ENCODE data around the gene PAGE5. TPM values are rescaled to one million over a fixed set of nuclear protein-coding genes. Genes with fewer than 3 reads are reported as not detected.

Gene PAGE5, protein sequence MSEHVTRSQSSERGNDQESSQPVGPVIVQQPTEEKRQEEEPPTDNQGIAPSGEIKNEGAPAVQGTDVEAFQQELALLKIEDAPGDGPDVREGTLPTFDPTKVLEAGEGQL
- not detected for polyA plus RNA-seq (2013, experiment 1 of 4)
- polyA plus RNA-seq (2013, experiment 2 of 4): not detected
- polyA plus RNA-seq (2013, experiment 3 of 4): not detected
- polyA plus RNA-seq (2013, experiment 4 of 4): not detected

DNA sequence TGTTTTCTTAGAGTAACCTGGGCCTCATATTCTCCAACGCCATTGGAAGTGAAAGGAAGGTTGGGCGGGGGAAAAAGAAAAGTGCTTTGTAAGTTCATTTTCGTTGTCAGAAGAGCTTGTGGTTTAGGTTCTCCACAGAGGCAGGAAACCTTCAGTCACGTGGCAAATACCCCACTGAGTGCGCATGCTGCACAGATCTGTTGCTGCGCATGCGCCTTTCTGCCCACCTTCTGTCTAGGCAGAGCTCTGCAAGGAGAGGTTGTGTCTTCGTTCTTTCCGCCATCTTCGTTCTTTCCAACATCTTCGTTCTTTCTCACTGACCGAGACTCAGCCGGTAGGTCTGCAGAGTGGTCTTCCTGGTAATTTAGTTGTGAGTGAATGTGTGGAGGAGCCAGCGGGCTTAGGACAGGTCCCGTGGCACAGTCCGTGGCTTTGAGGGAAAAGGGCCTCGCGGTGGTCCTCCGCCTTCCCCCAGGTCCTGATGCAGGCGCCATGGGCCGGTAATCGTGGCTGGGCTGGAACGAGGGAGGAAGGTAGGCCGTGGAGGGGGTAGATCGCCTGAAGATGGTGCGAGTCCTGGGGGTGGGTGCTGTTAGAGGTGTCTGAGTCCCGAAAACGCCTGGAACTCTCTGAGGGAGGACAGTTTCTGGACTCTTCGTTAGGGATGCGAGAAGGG lies at the start of gene PAGE5:
Gene PAGE5 (plus strand): TSS at position 228 of the 676 bp plus-strand sequence. CDS start 1,037 bp downstream, outside the sequence.
- H3K4me1 ChIP-seq (ENCODE audit: control insufficient read depth, insufficient read depth, low read length): no peaks in the 10 kb centered on the region

DNA sequence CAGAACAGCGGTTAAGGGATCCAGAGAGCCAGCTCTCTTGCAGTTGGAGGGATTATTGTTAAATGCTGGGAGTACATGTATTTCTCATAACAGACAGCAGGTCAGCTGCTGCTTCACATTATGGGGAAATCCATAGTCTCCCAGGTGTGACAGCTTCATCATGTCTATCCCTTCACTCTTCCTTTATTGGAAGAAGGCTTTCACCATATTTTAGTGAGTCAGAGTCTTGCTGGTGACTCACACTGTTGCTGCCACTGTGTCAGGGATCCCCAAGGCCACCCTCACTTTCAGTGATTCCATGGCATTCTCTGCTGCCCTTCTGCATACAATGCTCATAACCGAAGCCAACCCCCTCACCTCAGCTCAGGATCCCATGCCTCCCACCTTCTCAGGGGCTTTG lies 32.9 kb upstream of the PAGE5 start:
- WGBS, 2 experiments: 87 to 90% methylated on average over 2 of the region's 2 CpGs

More for the DNA sequence above, at the start of gene PAGE5:
- Histone ChIP-seq H3K9me3 (ENCODE audit: control insufficient read depth, low read length) (no peaks in the 10 kb centered on the region), H3K27ac (ENCODE audit: insufficient read depth, low read depth, low read length, poor library complexity, severe bottlenecking) (no peak within 1 kb of the TSS), H3K36me3 (ENCODE audit: control insufficient read depth, insufficient read depth, low read length) (no peaks in the 10 kb centered on the region), H3K27me3 (ENCODE audit: control insufficient read depth, insufficient read depth, low read length, poor library complexity, severe bottlenecking) (no peaks in the 10 kb centered on the region), H3K4me3 (ENCODE audit: insufficient read depth, low read depth, low read length) (no peak within 1 kb of the TSS)
- 86 to 88% methylated on average over 30 of the region's 30 CpGs for WGBS, 2 experiments

DNA sequence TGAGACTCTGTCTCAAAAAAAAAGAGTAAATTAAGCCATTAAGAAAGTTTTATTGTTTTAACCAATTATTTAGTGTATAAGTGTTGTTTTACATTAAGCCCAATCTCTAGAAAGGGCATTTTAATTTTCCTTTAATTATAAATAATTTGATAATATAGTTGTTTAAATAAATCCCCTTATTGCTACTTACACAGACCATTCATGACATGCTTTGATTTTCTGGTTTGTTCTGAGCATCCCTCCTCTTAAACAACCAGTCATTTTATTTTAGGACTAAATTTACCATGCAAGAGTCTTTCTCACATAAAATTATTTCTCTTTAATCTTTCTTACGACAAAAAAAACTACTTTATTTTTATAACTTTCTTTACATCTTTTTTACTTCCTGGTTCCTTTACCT lies 23.5 kb upstream of the PAGE5 start:
- H3K27me3 ChIP-seq (ENCODE audit: control insufficient read depth, insufficient read depth, low read length, poor library complexity, severe bottlenecking): no peaks in the 10 kb centered on the region
- H3K4me1 ChIP-seq (ENCODE audit: control insufficient read depth, insufficient read depth, low read length): no peaks in the 10 kb centered on the region
- H3K36me3 ChIP-seq (ENCODE audit: control insufficient read depth, insufficient read depth, low read length): no peaks in the 10 kb centered on the region
- WGBS, 2 experiments: 100% methylated on average over 1 of the region's 1 CpG
- no peak overlapping the region for H3K4me3 ChIP-seq (ENCODE audit: insufficient read depth, low read depth, low read length)
- H3K9me3 ChIP-seq (ENCODE audit: control insufficient read depth, low read length): no peaks in the 10 kb centered on the region
- H3K27ac ChIP-seq (ENCODE audit: insufficient read depth, low read depth, low read length, poor library complexity, severe bottlenecking): no peak overlapping the region

More for the DNA sequence above, 32.9 kb upstream of the PAGE5 start:
- Histone ChIP-seq H3K4me3 (ENCODE audit: insufficient read depth, low read depth, low read length) (no peak overlapping the region), H3K27me3 (ENCODE audit: control insufficient read depth, insufficient read depth, low read length, poor library complexity, severe bottlenecking) (no peaks in the 10 kb centered on the region), H3K27ac (ENCODE audit: insufficient read depth, low read depth, low read length, poor library complexity, severe bottlenecking) (no peak overlapping the region), H3K36me3 (ENCODE audit: control insufficient read depth, insufficient read depth, low read length) (no peaks in the 10 kb centered on the region), H3K9me3 (ENCODE audit: control insufficient read depth, low read length) (no peaks in the 10 kb centered on the region), H3K4me1 (ENCODE audit: control insufficient read depth, insufficient read depth, low read length) (no peaks in the 10 kb centered on the region)

DNA sequence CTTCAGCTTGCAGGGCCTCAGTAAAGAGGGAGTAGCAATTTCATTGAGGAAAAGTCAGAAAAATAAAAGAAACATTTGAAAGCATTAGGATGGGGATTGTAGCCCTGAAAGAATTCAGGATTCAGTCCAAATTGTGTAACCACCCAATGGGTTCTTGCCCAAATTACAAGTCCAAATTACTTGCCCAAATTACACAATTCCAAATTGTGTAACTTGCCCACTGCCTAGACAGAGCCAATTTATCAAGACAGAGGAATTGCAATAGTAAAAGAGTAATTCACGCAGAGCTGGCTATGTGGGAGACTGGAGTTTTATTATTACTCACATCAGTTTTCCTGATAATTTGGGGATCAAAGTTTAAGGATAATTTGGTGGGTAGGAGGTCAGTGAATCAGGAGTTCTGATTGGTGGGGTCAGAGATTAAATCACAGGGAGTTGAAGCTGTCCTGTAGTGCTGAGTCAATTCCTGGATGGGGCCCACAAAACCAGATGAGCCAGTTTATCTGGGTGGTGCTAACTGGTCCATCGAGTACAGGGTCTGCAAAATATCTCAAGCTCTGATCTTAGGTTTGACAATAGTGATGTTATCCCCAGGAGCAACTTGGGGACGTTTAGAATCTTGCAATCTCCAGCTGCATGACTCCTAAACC lies 18.1 kb upstream of the PAGE5 start:
- H3K4me1 ChIP-seq (ENCODE audit: control insufficient read depth, insufficient read depth, low read length): no peaks in the 10 kb centered on the region
- H3K4me3 ChIP-seq (ENCODE audit: insufficient read depth, low read depth, low read length): no peak overlapping the region
- WGBS, 2 experiments: 91 to 100% methylated on average over 1 to 2 of the region's 3 CpGs
- no peaks in the 10 kb centered on the region for H3K36me3 ChIP-seq (ENCODE audit: control insufficient read depth, insufficient read depth, low read length)
- no peaks in the 10 kb centered on the region for H3K27me3 ChIP-seq (ENCODE audit: control insufficient read depth, insufficient read depth, low read length, poor library complexity, severe bottlenecking)
- no peaks in the 10 kb centered on the region for H3K9me3 ChIP-seq (ENCODE audit: control insufficient read depth, low read length)
- H3K27ac ChIP-seq (ENCODE audit: insufficient read depth, low read depth, low read length, poor library complexity, severe bottlenecking): no peak overlapping the region

DNA sequence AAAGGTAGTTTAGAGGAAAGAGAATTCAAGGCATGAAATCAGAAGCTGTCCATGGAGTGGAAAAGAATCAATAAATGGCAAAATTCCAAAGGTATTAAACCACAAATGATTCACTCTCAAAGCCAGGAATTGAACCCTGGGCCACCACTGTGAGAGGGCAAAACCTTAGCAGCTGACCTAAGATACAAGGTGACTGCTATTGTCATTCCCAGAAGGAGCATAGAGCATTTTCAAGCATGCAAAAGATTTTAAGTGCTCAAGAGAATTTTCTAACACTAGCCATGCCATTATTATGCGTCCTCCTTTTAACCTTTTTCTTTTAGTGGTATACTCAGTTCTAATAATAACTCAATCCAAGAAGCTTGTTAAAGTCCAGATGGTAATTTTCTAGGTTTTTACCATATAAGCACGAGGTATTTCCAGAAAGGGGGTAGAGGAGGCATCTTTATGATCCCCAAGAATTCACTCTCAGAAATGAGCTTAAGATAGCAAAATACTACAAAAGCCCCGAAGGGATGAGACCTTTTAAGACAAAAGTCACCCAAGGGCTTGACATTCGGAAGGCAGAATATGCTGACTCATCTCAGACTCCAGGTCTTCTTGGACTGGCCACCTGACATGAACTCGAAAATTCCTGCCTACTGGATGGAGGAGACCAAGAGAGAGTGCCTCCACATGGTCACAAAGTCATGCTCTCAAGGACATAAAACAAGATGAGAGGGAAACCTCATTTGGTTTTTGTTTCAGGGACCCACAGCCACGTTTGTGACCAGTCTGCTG lies 13.8 kb upstream of the PAGE5 start:
- 64 to 70% methylated on average over 5 to 6 of the region's 6 CpGs for WGBS, 2 experiments
- Histone ChIP-seq H3K4me3 (ENCODE audit: insufficient read depth, low read depth, low read length) (no peak overlapping the region), H3K27me3 (ENCODE audit: control insufficient read depth, insufficient read depth, low read length, poor library complexity, severe bottlenecking) (no peaks in the 10 kb centered on the region), H3K4me1 (ENCODE audit: control insufficient read depth, insufficient read depth, low read length) (no peaks in the 10 kb centered on the region), H3K27ac (ENCODE audit: insufficient read depth, low read depth, low read length, poor library complexity, severe bottlenecking) (no peak overlapping the region), H3K36me3 (ENCODE audit: control insufficient read depth, insufficient read depth, low read length) (no peaks in the 10 kb centered on the region), H3K9me3 (ENCODE audit: control insufficient read depth, low read length) (no peaks in the 10 kb centered on the region)

DNA sequence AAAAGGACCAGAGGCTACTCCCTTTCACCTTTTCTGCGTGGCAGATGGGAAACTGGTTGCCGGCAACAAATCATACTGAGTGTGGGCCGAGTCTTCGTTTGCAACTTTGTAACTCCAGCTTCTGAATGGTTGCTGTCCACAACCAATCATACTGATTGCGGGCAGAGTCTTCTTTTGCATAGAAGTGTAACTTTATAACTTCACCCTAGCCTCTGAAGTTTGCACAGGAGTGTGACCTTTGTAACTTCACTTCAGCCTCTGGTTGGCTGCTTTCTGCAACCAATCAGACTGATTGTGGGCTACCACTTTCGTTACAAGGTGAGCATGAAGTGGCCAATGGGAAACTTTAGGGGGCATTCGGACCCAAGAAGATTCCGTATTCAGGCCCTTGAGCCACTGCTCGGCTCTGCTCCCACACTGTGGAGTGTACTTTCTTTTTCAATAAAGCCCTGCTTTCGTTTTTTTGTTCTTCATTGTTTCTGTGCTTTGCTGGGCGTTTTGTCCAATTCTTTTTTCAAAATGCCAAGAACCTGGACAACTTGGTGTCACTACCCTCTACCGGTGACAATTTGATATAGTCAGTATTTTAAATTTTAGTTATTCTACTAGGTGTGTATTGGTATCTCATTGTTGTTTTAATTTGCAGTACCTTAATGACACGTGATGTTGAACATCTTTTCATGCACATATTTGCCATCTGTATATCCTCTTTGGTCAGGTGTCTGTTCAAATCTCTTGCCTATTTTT lies 9.0 kb upstream of the PAGE5 start:
- no peak overlapping the region for H3K27ac ChIP-seq (ENCODE audit: insufficient read depth, low read depth, low read length, poor library complexity, severe bottlenecking)
- no peaks in the 10 kb centered on the region for H3K36me3 ChIP-seq (ENCODE audit: control insufficient read depth, insufficient read depth, low read length)
- no peak overlapping the region for H3K4me3 ChIP-seq (ENCODE audit: insufficient read depth, low read depth, low read length)
- WGBS, 2 experiments: 83 to 88% methylated on average over 11 to 13 of the region's 13 CpGs
- H3K4me1 ChIP-seq (ENCODE audit: control insufficient read depth, insufficient read depth, low read length): no peaks in the 10 kb centered on the region
- H3K27me3 ChIP-seq (ENCODE audit: control insufficient read depth, insufficient read depth, low read length, poor library complexity, severe bottlenecking): no peaks in the 10 kb centered on the region
- no peaks in the 10 kb centered on the region for H3K9me3 ChIP-seq (ENCODE audit: control insufficient read depth, low read length)

DNA sequence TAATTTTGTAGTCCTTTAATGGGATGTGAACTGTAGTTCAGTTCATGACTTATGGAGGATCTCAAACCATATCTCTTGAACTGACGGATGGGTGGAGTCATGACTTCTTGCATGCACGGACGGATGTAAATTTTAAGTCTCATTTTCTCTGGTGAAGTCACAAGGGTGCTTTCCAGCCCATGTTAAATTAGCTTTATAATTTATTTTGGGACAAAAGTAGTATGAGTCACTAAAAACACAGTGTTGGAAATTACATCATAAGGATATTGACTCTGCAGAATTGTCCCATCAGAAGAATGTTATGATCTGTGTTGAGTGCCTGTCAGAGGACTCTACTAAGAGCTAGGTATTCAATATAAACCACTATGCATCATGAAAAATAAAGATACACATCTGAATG lies 6.8 kb upstream of the PAGE5 start:
- WGBS, 2 experiments: 87 to 88% methylated on average over 3 of the region's 3 CpGs
- H3K4me1 ChIP-seq (ENCODE audit: control insufficient read depth, insufficient read depth, low read length): no peaks in the 10 kb centered on the region

DNA sequence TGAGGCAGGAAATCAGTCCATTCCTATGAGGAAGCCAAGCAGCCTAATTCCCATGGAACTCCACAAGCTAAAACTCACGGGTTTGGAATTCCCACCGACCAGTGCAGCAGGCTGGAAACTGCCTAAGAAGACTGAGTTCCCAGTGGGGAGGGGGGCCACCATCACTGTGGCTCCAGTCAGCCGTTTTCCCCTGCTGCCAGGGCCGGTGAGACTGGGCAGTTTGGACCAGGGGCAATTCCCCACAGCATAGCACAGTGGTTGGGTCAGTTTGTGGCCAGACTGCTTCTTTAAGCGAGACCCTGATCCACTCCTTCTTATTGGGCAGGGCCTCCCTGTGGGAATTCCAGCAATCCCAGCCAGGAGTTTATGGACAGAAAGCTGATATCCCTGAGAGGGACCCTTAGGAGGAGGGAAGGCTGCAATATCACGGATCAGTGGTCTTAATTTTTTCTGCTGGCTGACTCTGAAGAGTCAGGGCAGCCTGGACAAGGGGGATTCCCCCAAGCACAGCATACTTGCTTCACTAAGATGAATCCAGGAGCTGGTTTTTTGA lies 20.7 kb downstream of the PAGE5 start:
- 62% methylated on average over 6 of the region's 6 CpGs for WGBS, 2 experiments

More for the DNA sequence above, 6.8 kb upstream of the PAGE5 start:
- Histone ChIP-seq H3K4me3 (ENCODE audit: insufficient read depth, low read depth, low read length) (no peak overlapping the region), H3K27ac (ENCODE audit: insufficient read depth, low read depth, low read length, poor library complexity, severe bottlenecking) (no peak overlapping the region), H3K27me3 (ENCODE audit: control insufficient read depth, insufficient read depth, low read length, poor library complexity, severe bottlenecking) (no peaks in the 10 kb centered on the region), H3K9me3 (ENCODE audit: control insufficient read depth, low read length) (no peaks in the 10 kb centered on the region), H3K36me3 (ENCODE audit: control insufficient read depth, insufficient read depth, low read length) (no peaks in the 10 kb centered on the region)

DNA sequence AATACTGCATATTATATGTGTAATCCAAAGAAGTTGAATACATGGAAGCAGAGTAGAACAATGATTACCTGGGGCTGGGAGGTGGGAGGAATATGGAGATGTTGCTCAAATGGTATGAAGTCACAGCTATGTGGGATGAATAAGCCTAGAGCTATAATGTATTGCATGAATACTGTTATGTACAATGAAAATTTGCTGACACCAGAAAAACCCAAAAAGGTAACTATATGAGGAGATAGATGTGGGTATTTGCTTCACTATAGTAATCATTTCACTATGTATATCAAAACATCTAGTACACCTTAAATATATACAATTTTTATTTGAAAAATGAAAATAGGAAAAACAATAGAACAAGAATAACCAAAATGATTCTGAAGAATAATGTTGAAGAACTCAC lies 33.4 kb downstream of the PAGE5 start:
- no peaks in the 10 kb centered on the region for H3K27me3 ChIP-seq (ENCODE audit: control insufficient read depth, insufficient read depth, low read length, poor library complexity, severe bottlenecking)
- H3K36me3 ChIP-seq (ENCODE audit: control insufficient read depth, insufficient read depth, low read length): no peaks in the 10 kb centered on the region
- no peak overlapping the region for H3K27ac ChIP-seq (ENCODE audit: insufficient read depth, low read depth, low read length, poor library complexity, severe bottlenecking)
- no peak overlapping the region for H3K4me3 ChIP-seq (ENCODE audit: insufficient read depth, low read depth, low read length)
- no peaks in the 10 kb centered on the region for H3K9me3 ChIP-seq (ENCODE audit: control insufficient read depth, low read length)
- no peaks in the 10 kb centered on the region for H3K4me1 ChIP-seq (ENCODE audit: control insufficient read depth, insufficient read depth, low read length)

More for the DNA sequence above, 20.7 kb downstream of the PAGE5 start:
- Histone ChIP-seq H3K36me3 (ENCODE audit: control insufficient read depth, insufficient read depth, low read length) (no peaks in the 10 kb centered on the region), H3K27me3 (ENCODE audit: control insufficient read depth, insufficient read depth, low read length, poor library complexity, severe bottlenecking) (no peaks in the 10 kb centered on the region), H3K27ac (ENCODE audit: insufficient read depth, low read depth, low read length, poor library complexity, severe bottlenecking) (no peak overlapping the region), H3K4me3 (ENCODE audit: insufficient read depth, low read depth, low read length) (no peak overlapping the region), H3K4me1 (ENCODE audit: control insufficient read depth, insufficient read depth, low read length) (no peaks in the 10 kb centered on the region), H3K9me3 (ENCODE audit: control insufficient read depth, low read length) (no peaks in the 10 kb centered on the region)

Data from ectodermal cell (in vitro differentiated cells).